ENCODE measurements around the gene SEMA3F. TPM values are rescaled to one million over a fixed set of nuclear protein-coding genes. Genes with fewer than 3 reads are reported as not detected.
A peak's percentile ranks its signal among the peaks of the same experiment; 100 is the strongest.

The SEMA3F gene
- total and polyA plus RNA-seq, 5 donors, result 7.3 to 15.2 (median 10.1) TPM

- Histone ChIP-seq H3K4me1 (ENCODE audit: control insufficient read depth, insufficient read depth, low read length) (no peaks in the 10 kb centered on the region), H3K9me3 (ENCODE audit: control insufficient read depth, low read length) (no peaks in the 10 kb centered on the region), H3K27me3 (ENCODE audit: control insufficient read depth, insufficient read depth) (no peaks in the 10 kb centered on the region), H3K4me3 (ENCODE audit: low read length) (no peak overlapping the region), H3K27ac (ENCODE audit: low read length) (no peak overlapping the region)
- intact Hi-C loops (cut with DNase I), result loop anchor here in 2 of 4 donors (5.0 kb wide), 1 partner anchor 63 kb away; no protein-coding TSS in a partner anchor
- 93% methylated on average over 4 of the region's 4 CpGs for WGBS
- no peak for ATAC-seq
- peak in 1 of 3 donors; percentile 33 for DNase-seq
These were observed 30.1 kb downstream of the SEMA3F start for GRCh38 chr3:50185230-50185629.

GRCh38 chr3:50186096-50186495 is 31.0 kb downstream of the SEMA3F start:
- intact Hi-C loops (cut with DNase I), result loop anchor here in 2 of 4 donors (5.0 kb wide), 1 partner anchor 64 kb away; no protein-coding TSS in a partner anchor
- H3K9me3 ChIP-seq (ENCODE audit: control insufficient read depth, low read length), result no peaks in the 10 kb centered on the region
- ATAC-seq (no peak), DNase-seq (peak in 2 of 3 donors; percentile 22 to 51)
- no peak overlapping the region for H3K27ac ChIP-seq (ENCODE audit: low read length)
- H3K4me3 ChIP-seq (ENCODE audit: low read length), result no peak overlapping the region
- no peaks in the 10 kb centered on the region for H3K4me1 ChIP-seq (ENCODE audit: control insufficient read depth, insufficient read depth, low read length)
- H3K27me3 ChIP-seq (ENCODE audit: control insufficient read depth, insufficient read depth), result no peaks in the 10 kb centered on the region
- 97% methylated on average over 10 of the region's 10 CpGs for WGBS

- Histone ChIP-seq H3K9me3 (ENCODE audit: control insufficient read depth, low read length) (no peaks in the 10 kb centered on the region), H3K27me3 (ENCODE audit: control insufficient read depth, insufficient read depth) (no peaks in the 10 kb centered on the region), H3K27ac (ENCODE audit: low read length) (no peak overlapping the region), H3K4me1 (ENCODE audit: control insufficient read depth, insufficient read depth, low read length) (no peaks in the 10 kb centered on the region), H3K4me3 (ENCODE audit: low read length) (no peak overlapping the region)
- ATAC-seq (no peak), DNase-seq (peak in 2 of 3 donors; percentile 30 to 49)
- WGBS, result 91% methylated on average over 19 of the region's 19 CpGs
- intact Hi-C loops (cut with DNase I), result loop anchor here (2.0 to 5.0 kb wide), 4 partner anchors 31 to 67 kb away; no protein-coding TSS in a partner anchor
These were observed 32.6 kb downstream of the SEMA3F start for GRCh38 chr3:50187750-50188149.

GRCh38 chr3:50189274-50189673 is 34.1 kb downstream of the SEMA3F start:
- no peak overlapping the region for H3K4me3 ChIP-seq (ENCODE audit: low read length)
- intact Hi-C loops (cut with DNase I), result loop anchor here (2.0 to 5.0 kb wide), 4 partner anchors 32 to 68 kb away; no protein-coding TSS in a partner anchor
- peak; percentile 75 to 80 for ATAC-seq
- WGBS, result 8% methylated on average over 5 of the region's 5 CpGs
- no peaks in the 10 kb centered on the region for H3K9me3 ChIP-seq (ENCODE audit: control insufficient read depth, low read length)
- H3K27ac ChIP-seq (ENCODE audit: low read length), result no peak overlapping the region
- no peaks in the 10 kb centered on the region for H3K4me1 ChIP-seq (ENCODE audit: control insufficient read depth, insufficient read depth, low read length)
- no peaks in the 10 kb centered on the region for H3K27me3 ChIP-seq (ENCODE audit: control insufficient read depth, insufficient read depth)
- DNase-seq, result peak; percentile 72 to 91 (median 88)

- no peaks in the 10 kb centered on the region for H3K9me3 ChIP-seq (ENCODE audit: control insufficient read depth, low read length)
- ATAC-seq, result no peak
- no peak overlapping the region for H3K27ac ChIP-seq (ENCODE audit: low read length)
- no peaks in the 10 kb centered on the region for H3K4me1 ChIP-seq (ENCODE audit: control insufficient read depth, insufficient read depth, low read length)
- DNase-seq, result peak in 2 of 3 donors; percentile 26 to 31
- intact Hi-C loops (cut with DNase I), result loop anchor here (2.0 to 5.0 kb wide), 6 partner anchors 33 to 82 kb away; no protein-coding TSS in a partner anchor
- no peak overlapping the region for H3K4me3 ChIP-seq (ENCODE audit: low read length)
- WGBS, result 89% methylated on average over 7 of the region's 7 CpGs
- no peaks in the 10 kb centered on the region for H3K27me3 ChIP-seq (ENCODE audit: control insufficient read depth, insufficient read depth)
These were observed 34.9 kb downstream of the SEMA3F start for GRCh38 chr3:50189989-50190388.

- WGBS, result 72% methylated on average over 8 of the region's 8 CpGs
These were observed 36.0 kb downstream of the SEMA3F start, which contains the start of gene GNAT1 for GRCh38 chr3:50190936-50191660. Gene GNAT1 (plus strand): TSS chr3:50191610. CDS start chr3:50191726, 116 bp downstream.

GRCh38 chr3:50192124-50192523 is 37.0 kb downstream of the SEMA3F start:
- DNase-seq, result peak in 2 of 3 donors; percentile 46 to 51
- WGBS, result 80% methylated on average over 8 of the region's 8 CpGs
- Histone ChIP-seq H3K27me3 (ENCODE audit: control insufficient read depth, insufficient read depth) (no peaks in the 10 kb centered on the region), H3K27ac (ENCODE audit: low read length) (no peak overlapping the region), H3K4me3 (ENCODE audit: low read length) (no peak overlapping the region), H3K4me1 (ENCODE audit: control insufficient read depth, insufficient read depth, low read length) (no peaks in the 10 kb centered on the region), H3K9me3 (ENCODE audit: control insufficient read depth, low read length) (no peaks in the 10 kb centered on the region)
- ATAC-seq, result no peak
- intact Hi-C loops (cut with DNase I), result loop anchor here (2.0 to 5.0 kb wide), 5 partner anchors 33 to 81 kb away; no protein-coding TSS in a partner anchor

More at GRCh38 chr3:50190936-50191660, 36.0 kb downstream of the SEMA3F start, which contains the start of gene GNAT1:
- intact Hi-C loops (cut with DNase I), result loop anchor here in 2 of 4 donors (5.0 kb wide), 2 partner anchors 36 to 81 kb away; no protein-coding TSS in a partner anchor
- H3K4me3 ChIP-seq (ENCODE audit: low read length), result no peak within 1 kb of the TSS
- no peak within 1 kb of the TSS for H3K27ac ChIP-seq (ENCODE audit: low read length)
- no peaks in the 10 kb centered on the region for H3K27me3 ChIP-seq (ENCODE audit: control insufficient read depth, insufficient read depth)
- H3K9me3 ChIP-seq (ENCODE audit: control insufficient read depth, low read length), result no peaks in the 10 kb centered on the region
- ATAC-seq, result no peak
- peak in 2 of 3 donors; percentile 11 to 43 for DNase-seq
- no peaks in the 10 kb centered on the region for H3K4me1 ChIP-seq (ENCODE audit: control insufficient read depth, insufficient read depth, low read length)

GRCh38 chr3:50192689-50193141 is 37.6 kb downstream of the SEMA3F start:
- no peaks in the 10 kb centered on the region for H3K27me3 ChIP-seq (ENCODE audit: control insufficient read depth, insufficient read depth)
- intact Hi-C loops (cut with DNase I), result loop anchor here (2.0 to 5.0 kb wide), 5 partner anchors 32 to 80 kb away; no protein-coding TSS in a partner anchor
- H3K9me3 ChIP-seq (ENCODE audit: control insufficient read depth, low read length), result no peaks in the 10 kb centered on the region
- H3K4me1 ChIP-seq (ENCODE audit: control insufficient read depth, insufficient read depth, low read length), result no peaks in the 10 kb centered on the region
- WGBS, result 15% methylated on average over 21 of the region's 21 CpGs
- peak in 1 of 2 donors; percentile 5 for ATAC-seq
- H3K27ac ChIP-seq (ENCODE audit: low read length), result no peak overlapping the region
- H3K4me3 ChIP-seq (ENCODE audit: low read length), result no peak overlapping the region
- peak; percentile 57 to 88 (median 84) for DNase-seq

- no peak overlapping the region for H3K4me3 ChIP-seq (ENCODE audit: low read length)
- H3K4me1 ChIP-seq (ENCODE audit: control insufficient read depth, insufficient read depth, low read length), result no peaks in the 10 kb centered on the region
- no peaks in the 10 kb centered on the region for H3K9me3 ChIP-seq (ENCODE audit: control insufficient read depth, low read length)
- DNase-seq (peak in 2 of 3 donors; percentile 51 to 62), ATAC-seq (no peak)
- no peaks in the 10 kb centered on the region for H3K27me3 ChIP-seq (ENCODE audit: control insufficient read depth, insufficient read depth)
- whole genome bisulfite sequencing, result 42% methylated on average over 36 of the region's 36 CpGs
- intact Hi-C loops (cut with DNase I), result loop anchor here (2.0 to 5.0 kb wide), 5 partner anchors 32 to 80 kb away; no protein-coding TSS in a partner anchor
- H3K27ac ChIP-seq (ENCODE audit: low read length), result no peak overlapping the region
These were observed 38.2 kb downstream of the SEMA3F start for GRCh38 chr3:50193286-50193685.

GRCh38 chr3:50193746-50194127 is 38.6 kb downstream of the SEMA3F start:
- ATAC-seq, result no peak
- Histone ChIP-seq H3K4me3 (ENCODE audit: low read length) (no peak overlapping the region), H3K4me1 (ENCODE audit: control insufficient read depth, insufficient read depth, low read length) (no peaks in the 10 kb centered on the region), H3K27me3 (ENCODE audit: control insufficient read depth, insufficient read depth) (no peaks in the 10 kb centered on the region), H3K27ac (ENCODE audit: low read length) (no peak overlapping the region), H3K9me3 (ENCODE audit: control insufficient read depth, low read length) (no peaks in the 10 kb centered on the region)
- WGBS, result 28% methylated on average over 34 of the region's 34 CpGs
- intact Hi-C loops (cut with DNase I), result loop anchor here (2.0 to 5.0 kb wide), 5 partner anchors 31 to 79 kb away; no protein-coding TSS in a partner anchor
- DNase-seq, result peak in 2 of 3 donors; percentile 55 to 62

Data from right cardiac atrium (tissue), 5 donors.